ENCODE data around the gene GLYATL3. TPM values are rescaled to one million over a fixed set of nuclear protein-coding genes. Genes with fewer than 3 reads are reported as not detected.

Gene GLYATL3
- total RNA-seq, 2 donors from 2014 or later, result not detected

DNA sequence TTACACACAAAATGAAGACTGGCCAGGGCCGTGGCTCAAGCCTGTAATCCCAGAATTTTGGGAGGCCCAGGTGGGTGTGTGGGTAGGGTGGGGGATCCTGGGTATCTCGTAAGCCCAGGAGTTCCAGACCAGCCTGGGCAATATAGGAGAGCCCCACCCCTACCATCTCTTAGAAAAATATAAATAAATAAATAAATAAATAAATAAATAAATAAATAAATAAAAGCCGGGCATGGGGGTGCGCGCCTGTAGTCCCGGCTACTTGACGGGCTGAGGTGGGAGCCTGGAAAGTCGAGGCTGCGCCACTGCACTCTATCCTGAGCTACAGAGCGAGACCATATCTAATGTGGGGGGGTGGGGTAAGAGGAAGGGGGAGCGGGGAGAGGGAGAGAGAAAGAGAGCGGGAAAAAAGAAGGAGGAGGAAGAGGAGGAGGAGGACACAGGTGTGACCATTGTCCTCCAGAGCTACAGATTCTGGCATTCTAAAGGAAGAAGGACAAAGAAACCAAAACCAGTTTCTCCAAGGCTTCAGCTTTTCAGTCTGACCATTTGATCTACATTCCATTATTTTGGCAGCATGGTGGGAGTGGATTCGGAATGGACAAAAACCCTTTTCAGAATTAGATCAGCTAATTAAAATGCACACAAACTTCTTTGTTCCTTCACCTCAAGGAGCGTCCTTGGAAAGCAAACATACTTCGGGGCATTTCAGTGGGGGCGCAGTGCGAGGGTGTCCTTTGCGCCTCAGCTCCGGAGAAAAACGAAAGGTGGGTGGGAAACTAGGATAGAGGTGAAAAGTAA lies 50.2 kb downstream of the GLYATL3 start:
- no peak for ATAC-seq (ENCODE audit: insufficient number of reproducible peaks, low FRiP score, low read depth)

DNA sequence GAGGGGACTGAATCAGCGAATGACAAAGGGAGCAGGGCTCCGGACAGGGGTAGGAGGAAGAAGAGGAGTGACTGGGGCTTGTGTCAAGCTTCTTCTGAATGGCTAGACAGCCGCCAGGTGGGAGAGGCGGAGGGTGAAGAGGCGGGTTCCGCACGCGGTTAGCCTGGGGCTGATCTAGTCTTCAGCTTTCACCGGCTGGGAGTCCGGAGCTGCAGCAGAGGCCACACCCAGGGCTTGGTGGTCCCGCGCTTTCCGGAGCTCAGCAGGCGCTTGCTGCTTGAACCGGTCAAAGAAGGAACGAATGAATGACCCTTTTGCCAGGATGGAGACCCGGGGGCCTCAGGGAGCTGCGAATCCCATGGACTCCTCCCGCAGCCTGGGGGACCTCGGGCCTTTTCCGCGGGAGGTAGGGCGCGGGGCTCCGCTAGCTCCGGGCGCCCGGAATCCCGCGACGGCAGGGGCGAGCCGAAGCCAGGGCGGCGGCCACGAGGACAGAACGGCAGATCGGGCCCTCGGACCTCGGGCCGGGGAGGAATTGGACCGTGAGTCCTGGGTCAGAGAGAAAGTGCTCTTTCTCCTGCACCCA lies 50.9 kb downstream of the GLYATL3 start, which contains the start of gene C6orf141:
TSS of gene C6orf141 (plus strand) at position 177 of the 586 bp plus-strand sequence. CDS start at position 302, 125 bp downstream.
- ATAC-seq (ENCODE audit: insufficient number of reproducible peaks, low FRiP score, low read depth) (no peak), DNase-seq (ENCODE audit: low spot score) (no peak)
- Histone ChIP-seq H3K9me3 (no peaks in the 10 kb centered on the region), H3K27ac (no peak within 1 kb of the TSS), H3K27me3 (replicated peaks; ENCODE audit: insufficient read depth) (no peaks in the 10 kb centered on the region), H3K4me3 (peak within 1 kb of the TSS; percentile 65), H3K36me3 (no peaks in the 10 kb centered on the region), H3K4me1 (ENCODE audit: control insufficient read depth in 1 of 2, low read depth in 2 of 2) (peaks cover 3 to 16% of the 10 kb centered on the region in 2 donors)
- TF ChIP-seq, protein P1, sequence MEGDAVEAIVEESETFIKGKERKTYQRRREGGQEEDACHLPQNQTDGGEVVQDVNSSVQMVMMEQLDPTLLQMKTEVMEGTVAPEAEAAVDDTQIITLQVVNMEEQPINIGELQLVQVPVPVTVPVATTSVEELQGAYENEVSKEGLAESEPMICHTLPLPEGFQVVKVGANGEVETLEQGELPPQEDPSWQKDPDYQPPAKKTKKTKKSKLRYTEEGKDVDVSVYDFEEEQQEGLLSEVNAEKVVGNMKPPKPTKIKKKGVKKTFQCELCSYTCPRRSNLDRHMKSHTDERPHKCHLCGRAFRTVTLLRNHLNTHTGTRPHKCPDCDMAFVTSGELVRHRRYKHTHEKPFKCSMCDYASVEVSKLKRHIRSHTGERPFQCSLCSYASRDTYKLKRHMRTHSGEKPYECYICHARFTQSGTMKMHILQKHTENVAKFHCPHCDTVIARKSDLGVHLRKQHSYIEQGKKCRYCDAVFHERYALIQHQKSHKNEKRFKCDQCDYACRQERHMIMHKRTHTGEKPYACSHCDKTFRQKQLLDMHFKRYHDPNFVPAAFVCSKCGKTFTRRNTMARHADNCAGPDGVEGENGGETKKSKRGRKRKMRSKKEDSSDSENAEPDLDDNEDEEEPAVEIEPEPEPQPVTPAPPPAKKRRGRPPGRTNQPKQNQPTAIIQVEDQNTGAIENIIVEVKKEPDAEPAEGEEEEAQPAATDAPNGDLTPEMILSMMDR (IDR thresholded peaks at IDR 0.05), result no peak

More for the DNA sequence above, 50.2 kb downstream of the GLYATL3 start:
- no peaks in the 10 kb centered on the region for H3K9me3 ChIP-seq
- DNase-seq (ENCODE audit: low spot score), result no peak
- H3K27me3 ChIP-seq (replicated peaks; ENCODE audit: insufficient read depth), result no peaks in the 10 kb centered on the region
- peak overlapping the region; percentile 65 for H3K4me3 ChIP-seq
- H3K27ac ChIP-seq, result no peak overlapping the region
- H3K36me3 ChIP-seq, result no peaks in the 10 kb centered on the region
- TF ChIP-seq, protein P1 (IDR thresholded peaks at IDR 0.05), result no peak
- H3K4me1 ChIP-seq (ENCODE audit: control insufficient read depth in 1 of 2, low read depth in 2 of 2), result peaks cover 3 to 16% of the 10 kb centered on the region in 2 donors

DNA sequence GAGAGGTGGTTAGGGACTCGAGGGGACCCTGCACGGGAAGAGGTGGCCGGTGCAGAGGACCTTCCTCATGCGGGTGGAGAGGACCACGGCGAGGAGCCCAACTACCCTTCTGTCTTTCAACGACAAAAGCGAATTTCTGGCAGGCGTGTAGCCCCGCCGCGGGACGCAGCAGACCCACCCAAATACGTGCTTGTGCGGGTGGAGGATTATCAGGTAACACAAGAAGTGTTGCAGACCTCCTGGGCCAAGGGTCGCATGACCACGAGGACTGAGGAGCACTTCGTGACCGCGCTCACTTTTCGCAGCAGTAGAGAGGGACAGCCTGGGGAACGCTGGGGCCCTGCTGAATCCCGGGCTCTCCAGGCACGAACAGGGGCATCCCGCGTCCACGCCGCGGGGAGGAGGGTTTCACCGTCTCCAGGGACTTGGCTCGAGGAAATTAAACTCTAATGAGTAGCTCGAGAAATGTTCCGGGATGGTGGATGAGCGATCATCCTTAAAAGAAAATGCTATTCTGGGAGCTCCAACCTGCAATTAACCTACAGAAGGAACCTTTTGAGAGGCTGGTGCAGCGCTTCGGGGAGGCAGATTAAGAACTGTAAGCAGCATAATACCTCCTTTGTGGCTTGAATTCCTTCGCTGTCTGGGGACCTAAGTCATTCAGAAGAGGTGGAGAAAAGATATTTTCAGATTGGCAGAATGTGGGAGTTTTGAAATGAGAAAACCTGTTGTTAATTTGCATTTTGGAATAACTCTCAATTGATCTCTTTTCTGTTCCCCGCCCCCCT lies 51.5 kb downstream of the GLYATL3 start:
- no peaks in the 10 kb centered on the region for H3K9me3 ChIP-seq
- no peak overlapping the region for H3K27ac ChIP-seq
- no peak for ATAC-seq (ENCODE audit: insufficient number of reproducible peaks, low FRiP score, low read depth)
- no peaks in the 10 kb centered on the region for H3K27me3 ChIP-seq (replicated peaks; ENCODE audit: insufficient read depth)
- DNase-seq (ENCODE audit: low spot score), result no peak
- H3K4me3 ChIP-seq, result peak overlapping the region; percentile 65
- no peaks in the 10 kb centered on the region for H3K36me3 ChIP-seq
- peaks cover 3 to 16% of the 10 kb centered on the region in 2 donors for H3K4me1 ChIP-seq (ENCODE audit: control insufficient read depth in 1 of 2, low read depth in 2 of 2)
- TF ChIP-seq, protein P1 (IDR thresholded peaks at IDR 0.05), result no peak

DNA sequence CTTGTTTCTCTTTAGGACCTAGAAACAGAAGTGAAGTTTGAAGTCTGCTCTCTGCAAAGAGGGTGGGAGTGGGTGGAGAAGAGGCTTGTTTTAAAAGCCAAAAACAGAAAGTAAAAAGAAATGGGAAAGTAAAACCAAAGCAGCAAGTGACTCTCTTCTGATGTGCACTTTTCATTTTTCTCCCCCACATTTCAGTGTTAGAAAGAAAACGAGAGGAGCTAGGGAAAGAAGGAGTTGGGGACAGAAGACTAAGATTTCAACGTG lies 52.1 kb downstream of the GLYATL3 start:
- H3K27me3 ChIP-seq (replicated peaks; ENCODE audit: insufficient read depth), result no peaks in the 10 kb centered on the region
- H3K36me3 ChIP-seq, result no peaks in the 10 kb centered on the region
- ATAC-seq (ENCODE audit: insufficient number of reproducible peaks, low FRiP score, low read depth), result no peak
- no peak overlapping the region for H3K27ac ChIP-seq
- DNase-seq (ENCODE audit: low spot score), result no peak
- H3K4me1 ChIP-seq (ENCODE audit: control insufficient read depth in 1 of 2, low read depth in 2 of 2), result peaks cover 3 to 16% of the 10 kb centered on the region in 2 donors
- TF ChIP-seq, protein P1 (IDR thresholded peaks at IDR 0.05), result no peak
- peak overlapping the region; percentile 65 for H3K4me3 ChIP-seq
- H3K9me3 ChIP-seq, result no peaks in the 10 kb centered on the region

DNA sequence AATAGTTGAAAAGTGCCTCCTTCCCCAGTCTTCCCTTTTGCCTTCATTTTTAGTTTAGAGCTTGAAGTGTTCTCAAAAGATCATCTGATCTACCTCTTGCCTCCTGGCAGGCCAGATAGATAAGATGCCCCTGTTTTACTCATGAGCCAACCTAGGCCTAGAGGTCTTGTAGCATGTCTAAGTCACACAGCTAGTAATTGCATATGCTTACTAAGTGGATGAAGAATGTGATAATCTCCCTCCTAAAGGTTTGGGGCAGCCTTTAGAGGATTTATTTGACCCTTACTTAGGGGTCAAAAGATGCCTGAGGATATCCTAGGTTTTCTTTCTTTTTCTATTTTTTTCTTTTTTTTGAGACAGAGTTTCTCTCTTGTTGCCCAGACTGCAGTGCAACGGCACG lies 52.9 kb downstream of the GLYATL3 start:
- Histone ChIP-seq H3K27ac (no peak overlapping the region), H3K27me3 (replicated peaks; ENCODE audit: insufficient read depth) (no peaks in the 10 kb centered on the region), H3K4me1 (ENCODE audit: control insufficient read depth in 1 of 2, low read depth in 2 of 2) (peaks cover 3 to 16% of the 10 kb centered on the region in 2 donors), H3K4me3 (no peak overlapping the region), H3K9me3 (no peaks in the 10 kb centered on the region), H3K36me3 (no peaks in the 10 kb centered on the region)
- DNase-seq (ENCODE audit: low spot score) (no peak), ATAC-seq (ENCODE audit: insufficient number of reproducible peaks, low FRiP score, low read depth) (no peak)
- TF ChIP-seq, protein P1 (IDR thresholded peaks at IDR 0.05), result no peak

Measured in thoracic aorta (tissue), 2 donors.